Endodermal cell (in vitro differentiated cells): ENCODE data around the gene DCDC2. TPM values are rescaled to one million over a fixed set of nuclear protein-coding genes. Genes with fewer than 3 reads are reported as not detected.

Experiments used
- DNase-seq: peaks from one replicate; pipeline ENCODE4 v3.0.0-alpha.2; 2017
- H3K27ac ChIP-seq: 2 replicates; pipeline ENCODE4 v1.5.1; 2013; ENCODE audit warnings: mild to moderate bottlenecking, low read depth, low read length, moderate library complexity
- H3K27me3 ChIP-seq: 2 replicates; pipeline ENCODE4 v1.6.1; 2013; ENCODE audit warnings: mild to moderate bottlenecking, low read length, moderate library complexity; ENCODE audit not compliant: insufficient read depth, control insufficient read depth, poor library complexity, severe bottlenecking
- H3K36me3 ChIP-seq: 2 replicates; pipeline ENCODE4 v1.7.0; 2013; ENCODE audit warnings: mild to moderate bottlenecking, low read length, moderate library complexity; ENCODE audit not compliant: control insufficient read depth, insufficient read depth
- H3K4me1 ChIP-seq: one replicate; pipeline ENCODE4 v1.7.0; 2013; ENCODE audit warnings: low read length; ENCODE audit not compliant: control insufficient read depth, insufficient read depth
- H3K4me3 ChIP-seq: 2 replicates; pipeline ENCODE4 v1.5.1; 2013; ENCODE audit warnings: mild to moderate bottlenecking, low read length, moderate library complexity
- H3K9ac ChIP-seq: 2 replicates; pipeline ENCODE4 v1.6.1; 2013; ENCODE audit warnings: mild to moderate bottlenecking, low read length, moderate library complexity; ENCODE audit not compliant: poor library complexity, severe bottlenecking; ENCODE audit errors: extremely low read depth
- H3K9me3 ChIP-seq: 2 replicates; pipeline ENCODE4 v1.6.1; 2013; ENCODE audit warnings: mild to moderate bottlenecking, low read length, moderate library complexity; ENCODE audit not compliant: control insufficient read depth
- H3K27ac Mint-ChIP-seq: 2 replicates; pipeline ENCODE4 v1.8.0; 2020; ENCODE audit warnings: mixed read lengths
- H3K27me3 Mint-ChIP-seq: 2 replicates; pipeline ENCODE4 v1.8.0; 2021; ENCODE audit warnings: mild to moderate bottlenecking, mixed read lengths; ENCODE audit not compliant: insufficient read depth
- H3K36me3 Mint-ChIP-seq: 2 replicates; pipeline ENCODE4 v1.8.0; 2020; ENCODE audit warnings: low read depth, mixed read lengths
- H3K4me1 Mint-ChIP-seq: 2 replicates; pipeline ENCODE4 v1.8.0; 2020; ENCODE audit warnings: mixed read lengths
- H3K4me3 Mint-ChIP-seq: 2 replicates; pipeline ENCODE4 v1.8.0; 2020; ENCODE audit warnings: mild to moderate bottlenecking, moderate library complexity, mixed read lengths
- H3K9me3 Mint-ChIP-seq: 2 replicates; pipeline ENCODE4 v1.8.0; 2020; ENCODE audit warnings: mild to moderate bottlenecking, mixed read lengths
- WGBS, 2 experiments: methylation state at CpG; one replicate each; pipeline versions ENCODE4 v1.1.5 to v1.1.7; 2013; ENCODE audit warnings: missing lambda C conversion rate in 2 of 2, mixed read lengths in 1 of 2; ENCODE audit not compliant: insufficient coverage in 1 of 2, insufficient read length in 1 of 2; 5-methylcytosine and 5-hydroxymethylcytosine counted together
- total RNA-seq, 2 donors: library from RNA; stranded (reverse); fragmentation: NEBNext Ultra II Directional in 1 of 2; extraction: Animal tissue kit (Norgen Biotek cat#: 25700) in 1 of 2; gene quantifications; 2 replicates in 1 of 2; 3 replicates in 1 of 2; pipeline ENCODE4 v1.2.1, GENCODE V29; 2021
- TF ChIP-seq, protein P1 (sequence below): fragments of 200-600 bp; sonication (generic); conservative IDR thresholded peaks from 2 replicates; pipeline ENCODE4 v1.5.0; 2021; ENCODE audit warnings: antibody characterized with exemption, mild to moderate bottlenecking

DCDC2 gene
- total RNA-seq, 2 donors from 2014 or later = 0.49 to 1.4 TPM

DNA sequence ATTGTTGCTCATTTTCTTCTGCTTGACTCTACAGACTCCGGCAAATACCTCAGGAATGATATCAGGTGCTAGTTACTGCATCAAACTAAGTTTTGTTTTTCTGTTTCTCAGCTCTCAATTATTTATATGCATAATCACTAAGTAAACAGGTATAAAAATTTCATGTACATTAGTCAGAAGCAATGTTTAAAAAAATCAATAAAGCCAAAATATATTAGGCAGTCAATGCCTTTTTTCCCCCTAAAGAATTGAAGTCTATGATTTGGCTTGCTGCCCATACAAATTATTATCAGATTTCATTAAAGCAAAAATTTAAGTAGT lies 24.3 kb upstream of the DCDC2 start:
- no peaks in the 10 kb centered on the region for H3K4me1 Mint-ChIP-seq
- 95% methylated on average over 1 of the region's 1 CpG; no CpG with 5 or more reads in 1 of the 2 experiments for WGBS, 2 experiments
- no peaks in the 10 kb centered on the region for H3K9me3 ChIP-seq
- no peaks in the 10 kb centered on the region for H3K36me3 ChIP-seq
- no peak overlapping the region for H3K27ac ChIP-seq
- no peaks in the 10 kb centered on the region for H3K4me1 ChIP-seq
- TF ChIP-seq, protein P1, sequence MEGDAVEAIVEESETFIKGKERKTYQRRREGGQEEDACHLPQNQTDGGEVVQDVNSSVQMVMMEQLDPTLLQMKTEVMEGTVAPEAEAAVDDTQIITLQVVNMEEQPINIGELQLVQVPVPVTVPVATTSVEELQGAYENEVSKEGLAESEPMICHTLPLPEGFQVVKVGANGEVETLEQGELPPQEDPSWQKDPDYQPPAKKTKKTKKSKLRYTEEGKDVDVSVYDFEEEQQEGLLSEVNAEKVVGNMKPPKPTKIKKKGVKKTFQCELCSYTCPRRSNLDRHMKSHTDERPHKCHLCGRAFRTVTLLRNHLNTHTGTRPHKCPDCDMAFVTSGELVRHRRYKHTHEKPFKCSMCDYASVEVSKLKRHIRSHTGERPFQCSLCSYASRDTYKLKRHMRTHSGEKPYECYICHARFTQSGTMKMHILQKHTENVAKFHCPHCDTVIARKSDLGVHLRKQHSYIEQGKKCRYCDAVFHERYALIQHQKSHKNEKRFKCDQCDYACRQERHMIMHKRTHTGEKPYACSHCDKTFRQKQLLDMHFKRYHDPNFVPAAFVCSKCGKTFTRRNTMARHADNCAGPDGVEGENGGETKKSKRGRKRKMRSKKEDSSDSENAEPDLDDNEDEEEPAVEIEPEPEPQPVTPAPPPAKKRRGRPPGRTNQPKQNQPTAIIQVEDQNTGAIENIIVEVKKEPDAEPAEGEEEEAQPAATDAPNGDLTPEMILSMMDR = no peak
- H3K27me3 Mint-ChIP-seq = no peaks in the 10 kb centered on the region
- peaks cover 2% of the 10 kb centered on the region for H3K9me3 Mint-ChIP-seq
- H3K4me3 Mint-ChIP-seq = no peak overlapping the region
- no peaks in the 10 kb centered on the region for H3K36me3 Mint-ChIP-seq
- no peak overlapping the region for H3K9ac ChIP-seq
- no peak overlapping the region for H3K4me3 ChIP-seq
- no peak for DNase-seq
- no peaks in the 10 kb centered on the region for H3K27me3 ChIP-seq
- H3K27ac Mint-ChIP-seq = no peak overlapping the region

GRCh38 chr6:24381476-24382219 lies 23.8 kb upstream of the DCDC2 start:
- Histone ChIP-seq H3K27ac (no peak overlapping the region), H3K9ac (no peak overlapping the region), H3K4me1 (no peaks in the 10 kb centered on the region), H3K4me3 (no peak overlapping the region), H3K36me3 (no peaks in the 10 kb centered on the region), H3K9me3 (no peaks in the 10 kb centered on the region), H3K27me3 (no peaks in the 10 kb centered on the region)
- 98 to 100% methylated on average over 1 to 4 of the region's 4 CpGs for WGBS, 2 experiments
- TF ChIP-seq, protein P1 = no peak
- Mint-ChIP-seq H3K36me3 (no peaks in the 10 kb centered on the region), H3K27ac (no peak overlapping the region), H3K27me3 (no peaks in the 10 kb centered on the region), H3K4me1 (peaks cover 3% of the 10 kb centered on the region), H3K9me3 (peaks cover 2% of the 10 kb centered on the region), H3K4me3 (no peak overlapping the region)
- no peak for DNase-seq

- H3K4me3 ChIP-seq = no peak overlapping the region
- Mint-ChIP-seq H3K27ac (no peak overlapping the region), H3K36me3 (no peaks in the 10 kb centered on the region), H3K9me3 (no peaks in the 10 kb centered on the region), H3K4me3 (no peak overlapping the region), H3K4me1 (peaks cover 10% of the 10 kb centered on the region), H3K27me3 (no peaks in the 10 kb centered on the region)
- no peak overlapping the region for H3K27ac ChIP-seq
- no peaks in the 10 kb centered on the region for H3K4me1 ChIP-seq
- WGBS, 2 experiments = 89% methylated on average over 1 of the region's 1 CpG; no CpG with 5 or more reads in 1 of the 2 experiments
- no peaks in the 10 kb centered on the region for H3K36me3 ChIP-seq
- no peaks in the 10 kb centered on the region for H3K27me3 ChIP-seq
- no peak overlapping the region for H3K9ac ChIP-seq
- TF ChIP-seq, protein P1 = no peak
- H3K9me3 ChIP-seq = no peaks in the 10 kb centered on the region
- DNase-seq = no peak
These were observed 20.7 kb upstream of the DCDC2 start for GRCh38 chr6:24378473-24379097.
